Common myeloid progenitor, CD34-positive (primary cell): Measurements from ENCODE around the gene EEF1AKMT1. TPM values are rescaled to one million over a fixed set of nuclear protein-coding genes. Genes with fewer than 3 reads are reported as not detected.
A peak's percentile ranks its signal among the peaks of the same experiment; 100 is the strongest.

Source experiments
- CTCF ChIA-PET: fragments of 350-600 bp; sonication (Branson Sonifier 250); formaldehyde crosslinking; loops from one replicate; lab custom pipeline; 2021; ENCODE audit warnings: antibody characterized with exemption; lab: Charles Lee
- POLR2A ChIA-PET: fragments of 350-600 bp; sonication (Branson Sonifier 250); formaldehyde crosslinking; loops from one replicate; lab custom pipeline; 2021; ENCODE audit warnings: antibody characterized with exemption; lab: Charles Lee
- DNase-seq, 3 donors: peaks; one replicate each; pipeline versions ENCODE4 v3.0.0 to v3.0.0-alpha.2; 2013
- H3K27ac ChIP-seq, 2 experiments: 1 replicate in 1 of 2; 2 replicates in 1 of 2; pipeline ENCODE4 v1.7.0; 2013; ENCODE audit warnings: inconsistent platforms in 2 of 2, low read length in 2 of 2, mild to moderate bottlenecking in 2 of 2, low read depth in 1 of 2, moderate library complexity in 1 of 2; ENCODE audit not compliant: severe bottlenecking in 2 of 2, insufficient read depth in 1 of 2, poor library complexity in 1 of 2
- H3K27me3 ChIP-seq, 5 experiments: replicated peaks in 2 of 5; 1 replicate in 3 of 5; 2 replicates in 2 of 5; pipeline versions ENCODE4 v1.6.1 to v1.7.0; 2013; ENCODE audit warnings: low read length in 4 of 5, mild to moderate bottlenecking in 2 of 5, moderate library complexity in 2 of 5, inconsistent platforms in 1 of 5; ENCODE audit not compliant: insufficient read depth in 5 of 5, control insufficient read depth in 4 of 5
- H3K36me3 ChIP-seq, 4 experiments: 1 replicate in 2 of 4; 2 replicates in 2 of 4; pipeline versions ENCODE4 v1.6.1 to v1.7.0; 2013; ENCODE audit warnings: low read length in 3 of 4, control low read depth in 1 of 4, mild to moderate bottlenecking in 1 of 4; ENCODE audit not compliant: control insufficient read depth in 4 of 4, insufficient read depth in 4 of 4
- H3K4me1 ChIP-seq, 4 experiments: 1 replicate in 3 of 4; 2 replicates in 1 of 4; pipeline versions ENCODE4 v1.6.1 to v1.7.1; 2013; ENCODE audit warnings: low read length in 3 of 4, mild to moderate bottlenecking in 3 of 4, control low read depth in 1 of 4, inconsistent platforms in 1 of 4, moderate library complexity in 1 of 4; ENCODE audit not compliant: control insufficient read depth in 4 of 4, insufficient read depth in 4 of 4; ENCODE audit errors: control extremely low read depth in 1 of 4
- H3K4me3 ChIP-seq, 7 experiments: 1 replicate in 4 of 7; 2 replicates in 3 of 7; pipeline versions ENCODE4 v1.5.1 to v1.7.0; 2013; ENCODE audit warnings: mild to moderate bottlenecking in 7 of 7, low read length in 6 of 7, moderate library complexity in 6 of 7, inconsistent platforms in 2 of 7, low read depth in 2 of 7, control low read depth in 1 of 7; ENCODE audit not compliant: insufficient read depth in 4 of 7, control insufficient read depth in 1 of 7; ENCODE audit errors: extremely low read depth in 1 of 7
- H3K9me3 ChIP-seq, 5 experiments: 1 replicate in 4 of 5; 2 replicates in 1 of 5; pipeline versions ENCODE4 v1.6.1 to v1.7.1; 2013; ENCODE audit warnings: low read length in 4 of 5, mild to moderate bottlenecking in 2 of 5, inconsistent platforms in 1 of 5, low read depth in 1 of 5, moderate library complexity in 1 of 5; ENCODE audit not compliant: control insufficient read depth in 4 of 5, insufficient read depth in 2 of 5; ENCODE audit errors: control extremely low read depth in 1 of 5
- WGBS: methylation state at CpG from one replicate; pipeline ENCODE4 v1.1.5; 2013; ENCODE audit not compliant: insufficient coverage; 5-methylcytosine and 5-hydroxymethylcytosine counted together
- polyA plus RNA-seq: library from polyadenylated mRNA; unstranded; fragments of 120-200 nt; gene quantifications from one replicate; pipeline ENCODE4 v1.2.1, GENCODE V29; 2013

Gene EEF1AKMT1
- polyA plus RNA-seq = 8.8 TPM

DNA sequence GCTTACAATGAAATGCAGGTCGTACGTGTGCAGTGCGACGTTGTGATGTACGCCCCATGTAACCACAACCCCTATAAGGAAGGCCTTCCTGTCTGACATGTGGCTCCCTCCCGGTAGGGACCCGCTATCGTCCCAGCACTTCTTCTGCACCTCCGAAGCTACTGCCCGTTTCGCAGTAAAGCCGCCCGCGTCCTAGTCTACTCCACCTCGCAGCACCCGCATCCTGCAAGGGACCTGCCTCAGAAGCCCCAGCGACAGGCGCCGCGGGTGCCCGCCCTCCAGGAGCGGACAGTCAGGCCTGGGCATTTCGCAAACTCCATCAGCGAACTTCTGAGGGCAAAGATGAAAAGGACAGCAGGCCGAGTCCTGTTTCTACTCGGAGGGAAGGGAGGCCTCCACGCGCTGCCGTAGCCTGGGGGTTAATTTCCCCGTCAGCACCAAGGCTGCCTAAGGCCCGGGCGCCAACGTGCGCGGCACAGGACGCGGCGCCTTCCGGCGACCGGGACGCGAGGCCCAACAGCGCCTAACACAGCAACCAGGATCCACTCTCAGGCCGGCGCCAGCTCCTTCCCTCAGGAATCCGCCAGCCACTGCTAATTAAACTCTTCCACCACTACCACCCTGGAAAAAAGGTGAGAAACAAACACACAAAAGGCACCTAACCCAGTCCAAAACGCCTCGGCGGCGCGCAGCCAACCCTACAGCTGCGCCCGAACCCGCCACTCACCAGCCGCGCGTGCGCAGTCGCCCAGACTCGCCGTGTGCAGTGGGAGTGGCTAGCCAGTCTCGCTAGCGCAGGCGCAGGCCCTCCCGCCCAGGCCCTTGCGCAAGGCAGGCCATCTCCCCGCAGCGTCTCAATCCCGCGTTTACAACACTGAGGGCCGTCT is at the start of gene EEF1AKMT1:
TSS of gene EEF1AKMT1 (minus strand) at position 768 of the 887 bp plus-strand sequence. CDS start 16,363 bp downstream, outside the sequence.
- Histone ChIP-seq H3K27me3 (no peaks in the 10 kb centered on the region), H3K36me3 (peaks cover 0 to 23% (median 11%) of the 10 kb centered on the region in 4 experiments), H3K9me3 (peaks cover 3 to 26% (median 11%) of the 10 kb centered on the region in 5 experiments), H3K4me1 (peaks cover 5 to 15% (median 14%) of the 10 kb centered on the region in 4 experiments), H3K4me3 (peak within 1 kb of the TSS; percentile 43 to 85 (median 75)), H3K27ac (peak within 1 kb of the TSS; percentile 43 to 89)
- CTCF ChIA-PET = no interaction called here
- peak; percentile 92 to 96 (median 94) for DNase-seq
- POLR2A ChIA-PET = interaction anchor here (0.7 kb wide), 1 partner anchor 144 kb away, joined by 3 read pairs; no protein-coding TSS in a partner anchor
- WGBS = under 1% methylated on average over 58 of the region's 72 CpGs

GRCh38 chr13:20823071-20823470 is 49.3 kb upstream of the EEF1AKMT1 start:
- Histone ChIP-seq H3K9me3 (no peaks in the 10 kb centered on the region), H3K36me3 (peaks cover 5 to 22% (median 6%) of the 10 kb centered on the region in 4 experiments), H3K4me1 (peaks cover 0 to 3% (median 0%) of the 10 kb centered on the region in 4 experiments), H3K27me3 (no peaks in the 10 kb centered on the region), H3K27ac (no peak overlapping the region), H3K4me3 (no peak overlapping the region)
- no peak for DNase-seq
- WGBS = no CpG with 5 or more reads among the region's 1 CpG
- POLR2A ChIA-PET = no interaction called here
- CTCF ChIA-PET = interaction anchor here (1.2 to 1.5 kb wide), 2 partner anchors 8 to 331 kb away, joined by 4 to 7 read pairs; no protein-coding TSS in a partner anchor

DNA sequence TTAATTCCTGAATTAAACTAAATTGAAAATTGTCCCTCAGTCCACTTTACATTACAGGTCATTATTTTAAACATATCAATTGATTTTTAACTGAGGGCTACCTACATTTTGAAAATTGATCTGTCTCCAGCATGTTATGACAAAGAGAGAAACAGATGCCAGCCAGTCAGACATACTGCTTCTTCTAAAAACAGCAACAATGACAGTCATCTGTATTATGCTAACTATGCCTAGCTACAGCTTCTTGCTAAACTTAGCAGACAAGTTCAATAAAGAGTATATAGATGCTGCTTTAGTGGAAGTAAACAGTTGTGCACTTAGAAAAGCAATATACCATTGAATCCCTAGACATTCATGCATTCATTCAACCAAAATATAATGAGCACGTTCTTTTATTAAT is 48.6 kb upstream of the EEF1AKMT1 start:
- no peak overlapping the region for H3K4me3 ChIP-seq
- H3K36me3 ChIP-seq = peaks cover 5 to 28% (median 6%) of the 10 kb centered on the region in 4 experiments
- POLR2A ChIA-PET = no interaction called here

GRCh38 chr13:20819715-20820114 is 46.0 kb upstream of the EEF1AKMT1 start:
- ChIA-PET CTCF (interaction anchor here (0.7 to 6.3 kb wide), 2 partner anchors 8 to 670 kb away, joined by 3 to 52 read pairs; no protein-coding TSS in a partner anchor), POLR2A (no interaction called here)
- Histone ChIP-seq H3K36me3 (peaks cover 8 to 29% (median 11%) of the 10 kb centered on the region in 4 experiments), H3K9me3 (no peaks in the 10 kb centered on the region), H3K4me3 (no peak overlapping the region), H3K27ac (no peak overlapping the region), H3K4me1 (no peaks in the 10 kb centered on the region), H3K27me3 (no peaks in the 10 kb centered on the region)
- DNase-seq = no peak
- WGBS = 100% methylated on average over 2 of the region's 3 CpGs

More for the DNA sequence above, 48.6 kb upstream of the EEF1AKMT1 start:
- DNase-seq = no peak
- CTCF ChIA-PET = interaction anchor here (1.2 kb wide), 1 partner anchor 330 kb away, joined by 4 read pairs; no protein-coding TSS in a partner anchor
- Histone ChIP-seq H3K27me3 (no peaks in the 10 kb centered on the region), H3K4me1 (peaks cover 0 to 3% (median 0%) of the 10 kb centered on the region in 4 experiments), H3K9me3 (no peaks in the 10 kb centered on the region), H3K27ac (no peak overlapping the region)
- WGBS = no CpG with 5 or more reads among the region's 1 CpG

DNA sequence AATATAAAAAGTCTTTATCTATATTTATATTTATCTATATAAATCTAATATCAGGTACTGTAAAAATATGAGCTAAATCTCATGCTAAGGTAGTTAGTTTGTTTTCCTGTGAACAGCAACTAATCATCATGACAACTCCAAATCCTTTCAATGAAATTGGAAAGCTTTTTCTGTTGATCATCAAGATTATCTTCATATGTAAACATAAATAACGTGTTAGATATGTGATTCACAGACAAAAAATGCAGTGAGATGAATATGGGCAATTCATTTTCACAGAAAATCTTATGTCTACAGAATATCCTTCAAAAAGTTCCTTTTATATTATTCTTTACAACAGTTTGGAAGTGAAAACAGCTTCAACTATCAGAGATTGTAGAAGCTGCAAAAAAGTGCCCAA is 41.7 kb upstream of the EEF1AKMT1 start:
- ChIA-PET POLR2A (no interaction called here), CTCF (interaction anchor here (1.2 to 6.3 kb wide), 5 partner anchors 8 to 323 kb away, joined by 4 to 52 read pairs (median 7); no protein-coding TSS in a partner anchor)
- no CpG with 5 or more reads among the region's 1 CpG for WGBS
- H3K27ac ChIP-seq = no peak overlapping the region
- peaks cover 7 to 41% (median 16%) of the 10 kb centered on the region in 4 experiments for H3K36me3 ChIP-seq
- no peaks in the 10 kb centered on the region for H3K27me3 ChIP-seq
- DNase-seq = no peak
- H3K4me1 ChIP-seq = no peaks in the 10 kb centered on the region
- H3K4me3 ChIP-seq = no peak overlapping the region
- H3K9me3 ChIP-seq = no peaks in the 10 kb centered on the region

- no peaks in the 10 kb centered on the region for H3K27me3 ChIP-seq
- H3K27ac ChIP-seq = no peak overlapping the region
- H3K9me3 ChIP-seq = no peaks in the 10 kb centered on the region
- ChIA-PET CTCF (interaction anchor here (1.0 to 6.3 kb wide), 4 partner anchors 10 to 322 kb away, joined by 3 to 52 read pairs (median 8); no protein-coding TSS in a partner anchor), POLR2A (no interaction called here)
- 59% methylated on average over 2 of the region's 5 CpGs for WGBS
- no peaks in the 10 kb centered on the region for H3K4me1 ChIP-seq
- no peak for DNase-seq
- no peak overlapping the region for H3K4me3 ChIP-seq
- H3K36me3 ChIP-seq = peaks cover 9 to 45% (median 17%) of the 10 kb centered on the region in 4 experiments
These were observed 40.6 kb upstream of the EEF1AKMT1 start for GRCh38 chr13:20814224-20814910.
